HS-27A (cell line): ENCODE data around the gene ZNF862.

Experiments used
- DNase-seq: peaks from one replicate; pipeline ENCODE4 v3.0.0-alpha.2; 2012; ENCODE audit warnings: low read depth, missing footprints

The ZNF862 gene

DNA sequence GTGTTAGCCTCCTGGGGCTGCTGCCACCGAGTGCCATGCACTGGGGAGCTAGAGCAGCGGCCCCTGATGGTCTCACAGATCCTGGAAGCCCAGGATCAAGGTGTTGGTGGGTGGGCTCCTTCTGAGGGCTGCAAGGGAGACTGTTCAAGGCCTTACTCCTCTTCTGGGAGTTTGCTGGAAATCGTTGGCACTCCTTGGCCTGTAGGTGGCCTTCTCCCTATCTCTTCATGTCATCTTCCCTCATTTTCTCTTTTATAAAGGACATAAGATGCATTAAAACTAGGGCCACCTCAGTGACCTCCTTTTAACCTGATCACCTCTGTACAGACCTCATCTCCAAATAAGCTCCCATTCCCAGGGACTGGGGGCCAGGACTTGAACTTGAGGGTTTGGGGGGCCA is 27.0 kb upstream of the ZNF862 start:
- DNase-seq: no peak

DNA sequence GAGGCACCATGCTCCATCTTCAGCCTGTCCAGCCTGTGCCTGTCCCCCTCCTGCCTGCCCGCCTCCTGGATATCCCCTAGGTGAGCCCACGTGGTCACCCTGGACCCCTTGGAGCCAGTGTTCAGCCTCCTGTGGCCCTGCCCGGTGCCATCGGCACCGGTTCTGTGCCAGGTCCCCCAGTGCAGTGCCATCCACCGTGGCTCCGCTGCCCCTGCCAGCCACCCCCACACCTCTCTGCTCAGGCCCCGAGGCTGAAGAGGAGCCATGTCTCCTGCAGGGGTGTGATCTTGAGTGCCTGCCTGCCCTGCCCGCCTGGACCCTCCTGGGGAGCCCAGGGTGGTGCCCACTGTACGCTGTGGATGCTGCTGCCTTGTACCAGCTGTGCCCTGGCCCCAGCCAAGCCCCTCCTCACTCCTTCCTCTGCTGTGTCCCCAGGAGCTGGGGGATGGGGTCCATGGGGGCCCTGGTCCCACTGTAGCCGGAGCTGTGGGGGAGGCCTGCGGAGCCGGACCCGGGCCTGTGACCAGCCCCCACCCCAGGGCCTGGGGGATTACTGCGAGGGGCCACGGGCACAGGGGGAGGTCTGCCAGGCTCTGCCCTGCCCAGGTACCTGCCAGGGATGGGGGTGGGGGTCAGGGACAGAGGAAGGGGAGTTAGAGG is 26.2 kb upstream of the ZNF862 start:
- DNase-seq: no peak

DNA sequence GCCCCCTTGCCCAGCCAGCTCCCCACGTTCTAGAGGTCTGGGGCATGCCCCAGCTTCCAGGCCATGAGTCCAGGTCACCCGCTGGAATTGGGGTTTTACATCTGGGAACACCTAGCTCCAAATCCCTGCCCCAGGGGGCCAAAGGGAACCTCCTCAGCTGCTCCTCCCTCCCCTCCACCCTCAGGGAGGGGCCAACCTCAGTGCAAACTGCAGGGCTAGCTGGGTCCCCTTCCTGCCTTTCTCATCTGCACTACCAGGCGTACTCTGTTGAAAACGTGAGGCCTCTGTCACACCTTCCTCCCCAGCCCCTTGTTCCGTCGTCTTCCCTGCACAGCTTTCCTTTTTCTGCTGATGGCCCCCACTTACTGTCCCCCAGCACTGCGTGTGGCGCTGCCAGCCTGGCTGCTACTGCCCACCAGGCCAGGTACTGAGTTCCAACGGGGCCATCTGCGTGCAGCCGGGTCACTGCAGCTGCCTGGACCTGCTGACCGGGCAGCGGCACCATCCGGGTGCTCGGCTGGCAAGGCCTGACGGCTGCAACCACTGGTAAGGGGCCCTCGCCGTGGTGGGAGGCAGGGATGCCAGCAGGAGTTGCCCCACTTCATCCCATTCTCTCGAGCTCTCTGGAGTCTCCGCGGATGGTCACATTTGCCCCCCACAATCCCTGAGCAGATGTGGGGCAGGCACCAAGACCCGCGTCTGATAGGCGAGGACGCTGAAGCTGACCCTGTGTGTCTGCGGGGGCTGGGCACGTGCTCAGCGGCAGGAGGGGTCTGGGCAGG is 24.7 kb upstream of the ZNF862 start:
- DNase-seq: no peak

DNA sequence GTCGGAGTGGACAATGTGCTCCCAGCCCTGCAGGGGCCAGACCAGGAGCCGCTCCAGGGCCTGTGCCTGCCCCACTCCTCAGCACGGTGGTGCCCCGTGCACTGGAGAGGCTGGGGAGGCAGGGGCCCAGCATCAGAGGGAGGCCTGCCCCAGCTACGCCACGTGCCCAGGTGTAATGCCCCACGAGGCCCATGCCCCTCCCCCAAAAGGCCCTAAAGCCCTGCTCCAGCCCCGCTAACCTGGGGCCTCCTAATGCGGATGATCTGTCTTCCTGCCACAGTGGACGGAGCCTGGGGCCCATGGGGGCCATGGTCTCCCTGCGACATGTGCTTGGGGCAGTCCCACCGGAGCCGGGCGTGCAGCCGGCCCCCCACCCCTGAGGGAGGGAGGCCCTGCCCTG is 23.7 kb upstream of the ZNF862 start:
- no peak for DNase-seq

DNA sequence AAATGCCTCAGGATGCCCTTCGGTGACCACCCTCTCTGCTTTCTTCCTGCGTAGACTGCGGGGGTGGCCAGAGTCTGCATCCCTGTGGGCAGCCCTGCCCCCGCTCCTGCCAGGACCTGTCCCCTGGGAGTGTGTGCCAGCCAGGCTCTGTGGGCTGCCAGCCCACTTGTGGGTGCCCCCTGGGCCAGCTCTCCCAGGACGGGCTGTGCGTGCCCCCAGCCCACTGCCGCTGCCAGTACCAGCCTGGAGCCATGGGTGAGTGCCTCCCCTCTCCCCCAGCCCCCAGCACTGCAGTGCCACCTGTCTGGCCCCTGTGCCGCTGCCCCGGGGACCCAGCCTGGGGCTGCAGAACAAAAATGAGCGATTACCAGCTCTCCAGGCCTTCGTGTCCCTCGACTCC is 23.1 kb upstream of the ZNF862 start:
- no peak for DNase-seq

DNA sequence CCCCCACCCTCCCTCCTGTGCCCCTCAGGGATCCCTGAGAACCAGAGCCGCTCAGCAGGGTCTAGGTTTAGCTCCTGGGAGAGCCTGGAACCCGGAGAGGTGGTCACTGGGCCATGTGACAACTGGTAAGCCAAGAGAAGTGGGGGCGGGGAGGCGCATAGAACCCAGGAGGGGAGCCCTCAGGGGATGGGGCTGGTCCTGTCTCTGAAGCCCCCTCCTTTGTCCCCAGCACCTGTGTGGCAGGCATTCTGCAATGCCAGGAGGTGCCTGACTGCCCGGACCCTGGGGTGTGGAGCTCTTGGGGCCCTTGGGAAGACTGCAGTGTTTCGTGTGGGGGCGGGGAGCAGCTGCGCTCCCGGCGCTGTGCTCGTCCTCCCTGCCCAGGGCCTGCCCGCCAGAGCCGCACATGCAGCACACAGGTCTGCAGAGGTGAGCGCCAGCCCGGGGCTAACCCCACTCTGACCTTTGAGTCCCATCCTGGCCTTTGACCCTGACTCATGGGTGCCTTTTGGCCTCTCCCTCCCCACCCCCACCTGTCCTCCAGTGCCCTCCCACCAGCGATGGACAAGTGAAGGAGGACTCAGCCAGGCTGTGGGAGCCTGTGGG is 22.4 kb upstream of the ZNF862 start:
- DNase-seq: no peak

DNA sequence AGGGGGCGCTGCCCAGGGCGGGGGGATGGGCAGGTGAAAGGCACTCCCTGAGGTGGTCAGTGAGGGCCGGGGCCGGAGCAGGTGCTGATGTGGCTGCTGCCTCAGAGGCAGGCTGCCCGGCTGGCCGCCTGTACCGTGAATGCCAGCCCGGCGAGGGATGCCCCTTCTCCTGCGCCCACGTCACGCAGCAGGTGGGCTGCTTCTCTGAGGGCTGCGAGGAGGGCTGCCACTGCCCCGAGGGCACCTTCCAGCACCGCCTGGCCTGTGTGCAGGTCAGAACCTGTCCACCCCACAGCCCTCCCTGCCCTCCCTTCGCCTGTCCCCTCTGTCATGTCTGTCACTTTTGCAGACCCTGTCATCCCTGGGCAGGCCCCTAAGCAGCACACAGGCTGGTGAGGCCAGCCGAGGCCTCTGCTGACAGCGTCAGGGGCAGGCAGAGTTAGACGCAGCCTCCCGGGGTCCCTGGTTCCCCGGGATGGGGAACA is 21.9 kb upstream of the ZNF862 start:
- DNase-seq: no peak

DNA sequence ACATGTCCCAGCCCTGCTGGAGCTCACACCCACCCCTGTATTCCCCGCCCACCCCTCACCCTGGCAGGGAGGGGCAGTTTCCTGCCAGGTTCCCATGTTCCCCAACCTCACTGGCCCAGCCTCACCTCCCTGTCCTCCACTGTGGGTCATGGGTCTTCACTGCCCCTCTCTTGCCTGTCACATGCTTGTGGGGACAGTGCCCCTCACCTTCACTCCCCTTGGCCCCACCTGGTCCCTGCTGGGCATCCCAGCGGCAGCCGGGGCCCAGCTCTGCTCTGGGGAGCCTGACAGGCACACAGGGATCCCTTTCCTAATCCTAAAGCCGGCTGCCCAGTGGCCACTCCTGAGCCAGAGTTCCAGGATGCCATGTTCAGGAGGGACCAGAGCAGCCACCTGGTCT is 21.4 kb upstream of the ZNF862 start:
- no peak for DNase-seq

DNA sequence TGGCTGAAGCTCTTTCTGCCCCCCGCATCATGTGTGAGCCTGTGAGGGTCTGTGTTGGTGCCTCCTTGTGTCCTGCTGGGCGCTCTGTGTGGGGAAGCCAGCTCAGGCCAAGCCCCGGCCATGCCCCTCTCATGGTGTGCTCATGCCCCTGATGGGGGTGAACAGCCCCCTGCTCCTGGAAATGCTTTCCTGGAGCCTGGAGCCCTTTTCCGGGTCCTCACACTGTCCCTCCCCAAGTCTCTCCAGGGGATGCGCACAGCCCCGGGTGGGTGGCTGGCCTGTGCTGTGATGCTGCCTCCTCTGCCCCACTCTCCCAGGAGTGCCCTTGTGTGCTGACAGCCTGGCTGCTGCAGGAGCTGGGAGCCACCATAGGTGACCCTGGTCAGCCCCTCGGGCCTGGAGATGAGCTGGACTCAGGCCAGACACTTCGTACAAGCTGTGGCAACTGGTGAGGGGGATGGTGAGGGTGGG is 20.8 kb upstream of the ZNF862 start:
- DNase-seq: no peak

DNA sequence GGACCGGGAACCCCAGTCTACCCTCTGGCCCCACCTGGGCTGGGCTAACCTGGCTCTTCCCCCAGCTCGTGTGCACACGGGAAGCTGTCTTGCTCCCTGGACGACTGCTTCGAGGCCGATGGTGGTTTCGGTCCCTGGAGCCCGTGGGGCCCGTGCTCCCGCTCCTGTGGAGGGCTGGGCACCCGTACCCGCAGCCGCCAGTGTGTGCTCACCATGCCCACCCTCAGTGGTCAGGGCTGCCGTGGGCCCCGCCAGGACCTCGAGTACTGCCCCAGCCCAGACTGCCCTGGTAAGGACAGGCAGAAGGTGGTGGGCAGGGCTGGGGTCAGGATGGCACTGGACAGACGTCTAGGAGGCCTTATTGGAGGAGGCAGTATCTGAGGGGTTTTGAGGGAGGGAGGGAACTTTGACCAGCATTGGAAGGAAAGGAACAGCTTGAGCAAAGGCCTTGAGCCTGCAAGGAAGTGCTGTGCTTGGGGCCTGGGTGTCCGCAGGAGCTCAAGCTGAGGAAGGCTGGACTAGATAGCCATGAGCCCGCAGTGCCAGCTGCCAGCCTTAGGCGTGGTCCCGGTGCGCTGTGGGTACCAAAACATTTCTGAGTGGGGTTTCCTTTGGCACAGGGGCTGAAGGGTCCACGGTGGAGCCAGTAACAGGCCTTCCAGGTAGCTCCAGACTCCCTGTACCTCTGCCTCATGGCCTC is 20.2 kb upstream of the ZNF862 start:
- DNase-seq: no peak

DNA sequence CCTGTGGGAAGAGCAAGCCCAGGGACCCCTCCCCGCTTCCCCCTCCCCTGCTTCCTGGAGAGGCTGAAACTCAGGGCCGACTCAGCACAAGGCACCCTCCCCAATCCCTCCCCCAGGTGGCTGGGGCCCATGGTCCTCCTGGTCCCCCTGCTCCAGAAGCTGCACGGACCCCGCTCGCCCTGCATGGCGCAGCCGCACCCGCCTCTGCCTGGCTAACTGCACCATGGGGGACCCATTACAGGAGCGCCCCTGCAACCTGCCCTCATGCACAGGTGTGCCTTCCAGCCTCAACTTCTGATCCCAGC is 19.7 kb upstream of the ZNF862 start:
- DNase-seq: no peak

DNA sequence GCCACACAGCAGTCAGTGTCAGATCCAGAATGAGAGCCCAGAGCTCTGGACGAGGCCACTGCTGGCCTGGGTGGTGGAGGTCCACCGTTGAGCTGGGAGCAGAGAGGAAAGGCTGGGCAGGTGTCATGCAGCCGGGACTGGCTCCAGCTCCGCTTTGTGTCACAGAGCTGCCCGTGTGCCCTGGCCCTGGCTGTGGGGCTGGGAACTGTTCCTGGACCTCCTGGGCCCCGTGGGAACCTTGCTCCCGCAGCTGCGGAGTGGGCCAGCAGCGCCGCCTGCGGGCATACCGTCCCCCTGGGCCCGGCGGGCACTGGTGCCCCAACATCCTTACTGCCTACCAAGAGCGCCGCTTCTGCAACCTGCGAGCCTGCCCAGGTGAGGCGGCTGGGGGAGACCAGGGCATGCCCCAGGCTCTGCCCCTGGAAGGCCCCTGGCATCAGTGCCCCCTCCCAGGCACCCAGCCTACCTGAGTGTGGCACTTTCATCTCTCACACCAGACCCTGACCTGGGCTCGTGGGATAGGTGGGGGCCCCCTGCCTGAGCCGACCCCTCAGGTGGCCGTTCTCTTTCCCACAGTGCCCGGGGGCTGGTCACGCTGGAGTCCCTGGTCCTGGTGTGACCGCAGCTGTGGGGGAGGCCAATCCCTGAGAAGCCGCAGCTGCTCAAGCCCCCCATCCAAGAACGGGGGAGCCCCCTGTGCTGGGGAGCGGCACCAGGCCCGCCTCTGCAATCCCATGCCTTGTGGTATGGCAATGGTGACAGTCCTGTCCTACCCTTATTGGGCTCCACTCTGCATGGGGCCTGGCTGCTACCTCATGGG is 18.8 kb upstream of the ZNF862 start:
- DNase-seq: no peak

DNA sequence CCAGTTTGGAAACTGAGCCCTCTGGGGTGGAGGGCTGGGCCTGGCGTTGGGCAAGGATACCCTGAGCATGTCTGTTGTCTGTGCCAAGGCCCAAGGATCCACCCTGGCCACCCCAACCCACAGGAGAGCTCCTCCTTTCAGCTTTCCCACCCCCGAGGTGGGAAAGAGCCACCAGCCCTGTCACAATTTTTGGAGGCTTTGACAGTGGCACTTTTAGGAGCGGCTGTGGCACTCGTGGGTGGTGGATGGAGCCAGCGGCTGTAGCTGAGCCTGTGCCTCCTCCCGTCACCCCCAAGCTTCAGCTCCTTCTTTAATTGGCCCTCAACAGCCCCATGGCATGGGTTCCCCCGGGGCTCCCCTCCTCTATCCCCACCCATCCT is 18.2 kb upstream of the ZNF862 start:
- no peak for DNase-seq

DNA sequence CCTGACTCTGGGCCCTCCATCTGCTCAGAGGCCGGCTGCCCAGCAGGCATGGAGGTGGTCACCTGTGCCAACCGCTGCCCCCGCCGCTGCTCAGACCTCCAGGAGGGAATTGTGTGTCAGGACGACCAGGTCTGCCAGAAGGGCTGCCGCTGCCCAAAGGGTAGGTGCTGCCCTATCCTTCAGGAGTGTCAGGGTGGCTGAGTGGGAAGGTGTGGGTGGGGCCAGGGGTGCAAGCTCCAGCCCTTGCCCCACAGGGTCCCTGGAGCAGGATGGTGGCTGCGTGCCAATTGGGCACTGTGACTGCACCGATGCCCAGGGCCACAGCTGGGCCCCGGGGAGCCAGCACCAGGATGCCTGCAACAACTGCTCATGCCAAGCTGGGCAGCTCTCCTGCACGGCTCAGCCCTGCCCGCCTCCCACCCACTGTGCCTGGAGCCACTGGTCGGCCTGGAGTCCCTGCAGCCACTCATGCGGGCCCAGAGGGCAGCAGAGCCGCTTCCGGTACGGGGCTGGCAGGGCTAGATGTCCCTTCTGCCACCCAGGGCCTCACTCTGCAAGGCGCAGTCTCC is 17.5 kb upstream of the ZNF862 start:
- no peak for DNase-seq

DNA sequence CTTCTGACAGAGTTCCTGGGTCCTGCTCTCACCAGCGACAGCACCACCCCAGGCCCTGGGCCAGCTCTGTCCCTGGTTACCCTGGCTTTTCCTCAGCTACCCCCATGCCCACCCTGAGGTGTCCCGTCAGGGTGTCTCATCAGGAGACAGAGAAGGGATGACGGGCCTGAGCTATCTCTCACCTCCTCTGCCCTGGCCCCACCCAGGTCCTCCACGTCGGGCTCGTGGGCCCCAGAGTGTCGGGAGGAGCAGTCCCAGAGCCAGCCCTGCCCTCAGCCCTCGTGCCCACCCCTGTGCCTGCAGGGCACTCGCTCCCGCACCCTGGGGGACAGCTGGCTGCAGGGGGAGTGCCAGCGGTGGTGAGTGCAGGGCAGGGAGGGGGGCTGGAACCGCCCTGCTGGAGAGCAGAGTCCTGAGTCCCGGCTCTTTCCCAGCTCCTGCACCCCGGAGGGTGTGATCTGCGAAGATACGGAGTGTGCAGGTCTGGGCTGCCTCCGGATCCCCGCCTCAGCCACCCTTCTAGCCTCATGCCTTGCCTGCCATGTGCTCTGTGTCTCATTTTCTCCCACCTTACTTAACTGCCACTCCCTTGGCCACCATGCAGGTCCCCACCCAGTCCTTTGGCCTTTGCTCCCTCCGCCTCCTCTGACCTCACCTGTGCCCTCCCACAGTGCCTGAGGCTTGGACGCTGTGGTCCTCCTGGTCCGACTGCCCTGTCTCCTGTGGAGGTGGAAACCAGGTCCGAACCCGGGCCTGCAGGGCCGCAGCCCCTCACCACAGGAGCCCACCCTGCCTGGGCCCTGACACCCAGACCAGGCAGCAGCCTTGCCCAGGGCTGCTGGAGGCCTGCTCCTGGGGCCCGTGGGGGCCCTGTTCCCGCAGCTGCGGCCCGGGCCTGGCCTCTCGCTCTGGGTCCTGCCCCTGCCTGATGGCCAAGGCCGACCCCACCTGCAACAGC is 16.7 kb upstream of the ZNF862 start:
- DNase-seq: no peak

DNA sequence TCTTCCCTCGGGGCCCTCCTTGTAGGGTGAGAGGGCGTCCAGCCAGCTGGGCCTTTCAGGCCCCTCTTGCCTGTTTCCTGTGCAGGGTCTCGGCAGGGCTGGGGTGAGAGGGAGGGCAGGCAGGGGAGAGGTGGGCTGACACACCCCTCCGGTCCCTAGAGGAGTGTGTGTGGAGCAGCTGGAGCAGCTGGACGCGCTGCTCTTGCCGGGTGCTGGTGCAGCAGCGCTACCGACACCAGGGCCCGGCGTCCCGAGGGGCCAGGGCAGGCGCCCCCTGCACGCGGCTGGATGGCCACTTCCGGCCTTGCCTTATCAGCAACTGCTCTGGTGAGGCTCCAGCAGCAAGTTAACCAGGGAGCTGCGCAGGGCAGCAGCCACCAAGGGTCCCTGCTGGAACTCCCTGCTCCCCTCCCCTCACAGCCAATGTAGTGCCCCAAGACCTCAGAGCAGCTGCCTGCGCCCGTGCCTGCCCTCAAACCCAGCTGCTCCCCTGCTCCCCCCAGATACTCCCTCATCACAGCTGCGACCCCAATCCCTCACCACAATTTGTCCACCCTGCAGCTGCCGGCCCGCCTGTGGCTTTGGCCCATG is 15.7 kb upstream of the ZNF862 start:
- no peak for DNase-seq

DNA sequence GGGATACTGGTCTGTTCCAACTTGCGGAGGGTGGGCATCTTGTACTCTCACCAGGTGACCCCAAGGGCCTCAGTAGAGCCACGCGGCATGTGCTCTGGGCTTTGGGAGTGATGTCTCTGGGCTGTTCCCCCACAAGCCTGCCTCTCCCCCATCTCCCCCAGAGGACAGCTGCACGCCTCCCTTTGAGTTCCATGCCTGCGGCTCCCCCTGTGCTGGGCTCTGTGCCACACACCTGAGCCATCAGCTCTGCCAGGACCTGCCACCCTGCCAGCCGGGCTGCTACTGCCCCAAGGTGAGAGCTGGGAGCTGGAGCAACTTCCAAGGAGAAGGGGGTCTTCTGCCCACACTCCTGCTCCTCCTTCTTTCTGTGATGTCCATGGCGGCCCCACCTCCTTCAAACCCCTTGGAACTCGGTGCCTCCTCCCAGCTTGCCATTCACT is 15.0 kb upstream of the ZNF862 start:
- no peak for DNase-seq

DNA sequence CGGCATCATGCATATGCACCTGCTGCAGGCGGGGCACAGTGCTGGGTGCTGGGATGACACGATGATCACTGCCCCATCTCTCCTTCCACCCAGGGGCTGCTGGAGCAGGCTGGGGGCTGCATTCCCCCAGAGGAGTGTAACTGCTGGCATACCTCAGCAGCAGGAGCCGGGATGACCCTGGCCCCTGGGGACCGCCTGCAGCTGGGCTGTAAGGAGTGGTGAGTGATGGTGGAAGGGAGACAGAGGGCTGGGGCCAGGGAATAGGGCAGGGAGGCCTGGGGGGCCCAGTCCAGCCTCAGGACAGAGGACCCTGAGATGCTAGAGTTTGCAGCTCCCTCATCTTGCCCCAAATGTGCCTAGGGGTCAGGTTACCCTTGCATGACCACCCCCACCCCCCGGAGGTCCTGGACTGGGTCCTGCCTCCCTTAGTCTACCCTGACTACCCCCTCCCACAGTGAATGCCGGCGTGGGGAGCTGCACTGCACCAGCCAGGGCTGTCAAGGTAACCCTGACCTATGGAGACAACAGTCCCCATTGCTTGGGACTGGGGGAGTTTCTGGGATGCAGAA is 14.5 kb upstream of the ZNF862 start:
- no peak for DNase-seq

DNA sequence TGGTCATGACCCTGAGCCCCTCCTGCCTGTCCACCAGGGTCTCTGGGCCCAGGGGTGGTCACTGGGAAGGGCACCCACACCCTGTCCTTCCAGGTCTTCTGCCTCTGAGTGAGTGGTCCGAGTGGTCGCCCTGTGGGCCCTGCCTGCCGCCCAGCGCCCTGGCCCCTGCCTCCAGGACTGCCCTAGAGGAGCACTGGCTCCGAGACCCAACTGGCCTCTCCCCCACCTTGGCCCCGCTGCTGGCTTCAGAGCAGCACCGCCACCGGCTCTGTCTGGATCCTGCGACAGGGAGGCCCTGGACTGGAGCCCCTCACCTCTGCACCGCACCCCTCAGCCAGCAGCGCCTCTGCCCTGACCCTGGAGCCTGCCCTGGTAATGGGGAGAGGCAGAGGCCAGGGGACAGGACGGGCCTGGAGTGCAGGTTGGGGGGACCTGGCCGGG is 13.9 kb upstream of the ZNF862 start:
- no peak for DNase-seq
